ENCODE results near the gene AFAP1. TPM values are rescaled to one million over a fixed set of nuclear protein-coding genes. Genes with fewer than 3 reads are reported as not detected.

AFAP1 gene
- total and polyA plus RNA-seq, 2 of the 8 experiments (the other 6 are each of a cell fraction or from before 2014, with no cell fraction given) = 3.6 to 18.2 TPM

GRCh38 chr4:7829652-7830580 is 109.7 kb downstream of the AFAP1 start (continued):
- TF ChIP-seq, protein P1, sequence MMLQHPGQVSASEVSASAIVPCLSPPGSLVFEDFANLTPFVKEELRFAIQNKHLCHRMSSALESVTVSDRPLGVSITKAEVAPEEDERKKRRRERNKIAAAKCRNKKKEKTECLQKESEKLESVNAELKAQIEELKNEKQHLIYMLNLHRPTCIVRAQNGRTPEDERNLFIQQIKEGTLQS (IDR thresholded peaks at IDR 0.05; ENCODE audit: insufficient read depth, low read depth, low read length) = no peak
- TF ChIP-seq HDAC6 (IDR thresholded peaks at IDR 0.05; ENCODE audit: low read depth, low read length) (no peak), CBX8 (IDR thresholded peaks at IDR 0.05; ENCODE audit: borderline replicate concordance, low read depth, low read length) (no peak), JUN (IDR thresholded peaks at IDR 0.05; ENCODE audit: low read depth, low read length) (no peak), EZH2 (IDR thresholded peaks at IDR 0.05; ENCODE audit: low read depth, low read length, severe bottlenecking) (no peak), RXRA (IDR thresholded peaks at IDR 0.05; ENCODE audit: insufficient read depth, low read depth, low read length) (no peak)

Data from H1 (cell line).